SU-DHL-6 (cell line): ENCODE data around the gene ASTN1.

Experiments
- H2AFZ ChIP-seq: fragments of 200-600 bp; sonication (generic); 2 replicates; pipeline ENCODE4 v1.6.1; 2014; ENCODE audit warnings: low read depth, mild to moderate bottlenecking, moderate library complexity, mixed read lengths, antibody characterized with exemption, low read length; ENCODE audit not compliant: severe bottlenecking
- H3F3A ChIP-seq: fragments of 200-600 bp; shearing (Covaris generic); 2 replicates; pipeline ENCODE4 v1.6.0; 2016; ENCODE audit warnings: antibody characterized with exemption, mild to moderate bottlenecking; ENCODE audit not compliant: insufficient read depth
- H3K27ac ChIP-seq: fragments of 200-600 bp; sonication (generic); 2 replicates; pipeline ENCODE4 v1.5.1; 2016; ENCODE audit warnings: low read depth, mild to moderate bottlenecking, low read length, moderate library complexity, mixed read lengths
- H3K27me3 ChIP-seq: fragments of 200-600 bp; sonication (generic), shearing (Covaris generic); 2 replicates; pipeline ENCODE4 v1.6.0; 2014; ENCODE audit warnings: mild to moderate bottlenecking, low read length
- H3K36me3 ChIP-seq: fragments of 200-600 bp; sonication (generic); 2 replicates; pipeline ENCODE4 v1.6.1; 2014; ENCODE audit warnings: mild to moderate bottlenecking, low read length, mixed read lengths
- H3K4me2 ChIP-seq: fragments of 300-600, 200-600 bp; shearing (Covaris generic), sonication (generic); 2 replicates; pipeline ENCODE4 v1.6.0; 2014; ENCODE audit warnings: low read length, low read depth, mild to moderate bottlenecking; ENCODE audit not compliant: poor library complexity, severe bottlenecking
- H3K4me3 ChIP-seq: fragments of 200-600 bp; sonication (generic); 2 replicates; pipeline ENCODE4 v1.5.1; 2014; ENCODE audit warnings: antibody characterized with exemption, low read length, mild to moderate bottlenecking, mixed read lengths; ENCODE audit not compliant: insufficient read depth, poor library complexity, severe bottlenecking
- H3K79me2 ChIP-seq: fragments of 200-600 bp; sonication (generic); 2 replicates; pipeline ENCODE4 v1.6.1; 2014; ENCODE audit warnings: mild to moderate bottlenecking, low read length, moderate library complexity; ENCODE audit not compliant: insufficient read depth
- H3K9ac ChIP-seq: fragments of 200-600 bp; sonication (generic); 2 replicates; pipeline ENCODE4 v1.7.0; 2014; ENCODE audit warnings: mild to moderate bottlenecking, low read length
- H3K9me2 ChIP-seq: fragments of 200-600 bp; sonication (generic); replicated peaks from 2 replicates; pipeline ENCODE4 v1.6.1; 2014; ENCODE audit warnings: low read length; ENCODE audit not compliant: insufficient read depth
- H3K9me3 ChIP-seq: fragments of 200-600 bp; sonication (generic); 2 replicates; pipeline ENCODE4 v1.6.1; 2014; ENCODE audit warnings: low read length, mixed read lengths; ENCODE audit not compliant: insufficient read depth
- H4K20me1 ChIP-seq: fragments of 200-600 bp; sonication (generic); 2 replicates; pipeline ENCODE4 v1.6.1; 2014; ENCODE audit warnings: low read depth, mild to moderate bottlenecking, antibody characterized with exemption, low read length, moderate library complexity, mixed read lengths
- EZH2phosphoT487 ChIP-seq: fragments of 200-600 bp; sonication (generic), shearing (Covaris generic); conservative IDR thresholded peaks from 2 replicates; pipeline ENCODE4 v1.6.1; 2018; ENCODE audit warnings: mild to moderate bottlenecking, antibody characterized with exemption, low read length, moderate library complexity, mixed read lengths
- TF ChIP-seq, protein P1 (sequence below): fragments of 200-600 bp; sonication (generic); IDR thresholded peaks from one replicate; pipeline ENCODE4 v1.5.1; 2017; ENCODE audit warnings: antibody characterized with exemption, mild to moderate bottlenecking, low read length, moderate library complexity; ENCODE audit not compliant: insufficient read depth, poor library complexity, severe bottlenecking

The ASTN1 gene

DNA sequence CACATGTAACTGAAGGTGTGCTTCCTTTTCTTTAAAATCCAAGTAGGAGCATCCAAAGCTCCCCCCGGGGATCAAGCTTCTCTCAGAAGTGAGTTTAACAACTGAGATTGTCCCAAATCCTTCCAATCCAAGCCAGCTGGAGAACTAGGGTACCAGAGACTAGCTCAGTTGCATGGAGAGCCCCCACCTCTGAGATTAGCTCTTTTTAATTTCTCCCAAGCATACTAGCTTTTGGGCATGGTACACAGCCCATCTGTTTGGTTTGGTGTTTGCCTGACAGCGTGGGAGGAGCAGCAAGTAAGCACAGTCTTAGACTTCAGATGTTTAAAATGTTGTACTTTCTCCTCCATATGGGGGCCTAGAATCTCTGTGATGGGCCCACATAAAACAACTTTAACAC lies 142.8 kb downstream of the ASTN1 start:
- TF ChIP-seq, protein P1, sequence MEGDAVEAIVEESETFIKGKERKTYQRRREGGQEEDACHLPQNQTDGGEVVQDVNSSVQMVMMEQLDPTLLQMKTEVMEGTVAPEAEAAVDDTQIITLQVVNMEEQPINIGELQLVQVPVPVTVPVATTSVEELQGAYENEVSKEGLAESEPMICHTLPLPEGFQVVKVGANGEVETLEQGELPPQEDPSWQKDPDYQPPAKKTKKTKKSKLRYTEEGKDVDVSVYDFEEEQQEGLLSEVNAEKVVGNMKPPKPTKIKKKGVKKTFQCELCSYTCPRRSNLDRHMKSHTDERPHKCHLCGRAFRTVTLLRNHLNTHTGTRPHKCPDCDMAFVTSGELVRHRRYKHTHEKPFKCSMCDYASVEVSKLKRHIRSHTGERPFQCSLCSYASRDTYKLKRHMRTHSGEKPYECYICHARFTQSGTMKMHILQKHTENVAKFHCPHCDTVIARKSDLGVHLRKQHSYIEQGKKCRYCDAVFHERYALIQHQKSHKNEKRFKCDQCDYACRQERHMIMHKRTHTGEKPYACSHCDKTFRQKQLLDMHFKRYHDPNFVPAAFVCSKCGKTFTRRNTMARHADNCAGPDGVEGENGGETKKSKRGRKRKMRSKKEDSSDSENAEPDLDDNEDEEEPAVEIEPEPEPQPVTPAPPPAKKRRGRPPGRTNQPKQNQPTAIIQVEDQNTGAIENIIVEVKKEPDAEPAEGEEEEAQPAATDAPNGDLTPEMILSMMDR, result no peak
- TF ChIP-seq EZH2phosphoT487, result no peak
- Histone ChIP-seq H3K79me2 (no peaks in the 10 kb centered on the region), H4K20me1 (no peaks in the 10 kb centered on the region), H3K36me3 (no peaks in the 10 kb centered on the region), H3F3A (no peaks in the 10 kb centered on the region), H3K27ac (no peak overlapping the region), H3K9me3 (no peaks in the 10 kb centered on the region), H3K9ac (no peak overlapping the region), H2AFZ (no peak overlapping the region), H3K27me3 (no peaks in the 10 kb centered on the region), H3K9me2 (no peaks in the 10 kb centered on the region), H3K4me2 (no peak overlapping the region), H3K4me3 (no peak overlapping the region)

DNA sequence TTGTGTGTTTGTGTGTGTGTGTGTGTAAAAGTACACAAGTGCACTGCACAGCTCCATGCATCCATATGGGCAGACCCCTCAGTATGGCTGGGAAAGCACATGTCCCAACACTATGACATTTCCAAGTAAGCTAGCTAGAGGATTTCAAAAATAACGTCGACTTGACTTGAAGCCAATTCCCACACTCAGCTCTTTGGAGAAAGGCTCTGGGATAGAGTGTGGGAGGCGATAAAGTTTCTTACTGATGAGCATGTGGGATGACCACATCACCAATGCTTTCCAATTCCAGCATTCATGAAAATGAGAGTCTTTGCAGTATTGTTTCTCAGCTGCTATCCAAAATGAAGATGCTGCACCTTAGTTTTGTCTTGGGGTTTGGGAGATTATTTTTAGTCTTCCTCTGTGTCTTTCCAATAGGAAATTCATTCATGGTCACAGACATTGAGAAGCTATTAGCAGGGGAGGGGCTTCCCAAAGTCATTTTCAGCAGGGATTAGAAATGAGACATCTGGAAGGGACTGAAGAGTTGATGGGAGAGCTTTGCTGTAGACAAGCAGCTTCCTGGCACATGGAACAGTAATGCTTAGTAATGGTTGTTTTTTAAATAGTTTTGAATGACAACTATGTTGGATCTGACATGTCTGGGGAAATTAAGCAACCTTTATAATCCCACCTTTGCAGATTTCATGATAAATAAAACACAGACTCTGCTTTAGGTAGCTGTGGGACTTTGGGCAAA lies 143.5 kb downstream of the ASTN1 start:
- H4K20me1 ChIP-seq, result no peaks in the 10 kb centered on the region
- H3K4me2 ChIP-seq, result no peak overlapping the region
- H3K4me3 ChIP-seq, result no peak overlapping the region
- TF ChIP-seq, protein P1, result no peak
- TF ChIP-seq EZH2phosphoT487, result no peak
- no peaks in the 10 kb centered on the region for H3F3A ChIP-seq
- no peak overlapping the region for H3K9ac ChIP-seq
- H3K36me3 ChIP-seq, result no peaks in the 10 kb centered on the region
- no peaks in the 10 kb centered on the region for H3K9me2 ChIP-seq
- H3K27ac ChIP-seq, result no peak overlapping the region
- H3K79me2 ChIP-seq, result no peaks in the 10 kb centered on the region
- no peaks in the 10 kb centered on the region for H3K9me3 ChIP-seq
- H2AFZ ChIP-seq, result no peak overlapping the region
- no peaks in the 10 kb centered on the region for H3K27me3 ChIP-seq

DNA sequence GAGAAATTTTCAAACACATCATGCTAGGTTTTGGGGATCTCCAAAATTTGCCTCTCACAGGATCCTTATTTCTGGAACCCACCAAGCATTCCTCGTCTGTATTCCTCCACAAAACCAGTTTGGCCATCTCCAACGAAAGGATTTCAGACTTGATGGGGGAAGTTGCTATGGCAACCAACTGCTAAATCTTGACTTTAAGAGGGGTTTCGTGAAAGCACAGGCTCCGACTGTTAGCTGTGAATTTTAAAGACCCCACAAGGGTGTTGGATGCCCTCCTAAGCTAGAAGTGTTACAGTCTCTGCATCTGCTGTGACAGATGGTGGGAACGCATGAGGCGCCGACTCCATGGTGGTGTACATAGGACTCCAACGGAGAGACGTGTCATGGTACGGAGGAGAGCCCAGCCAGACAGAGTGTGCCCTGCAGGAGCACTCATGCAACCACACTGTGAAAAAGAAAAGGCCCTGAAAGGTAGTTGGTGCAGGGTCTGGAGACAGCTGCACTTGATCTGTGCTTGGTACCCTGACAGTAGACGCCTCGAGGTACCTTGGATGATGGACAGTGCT lies 147.1 kb downstream of the ASTN1 start:
- Histone ChIP-seq H3K27me3 (no peaks in the 10 kb centered on the region), H3K9me2 (no peaks in the 10 kb centered on the region)

More for the DNA sequence above, 147.1 kb downstream of the ASTN1 start:
- no peak overlapping the region for H3K4me2 ChIP-seq
- no peak for TF ChIP-seq EZH2phosphoT487
- TF ChIP-seq, protein P1, result no peak
- no peaks in the 10 kb centered on the region for H3K9me3 ChIP-seq
- no peak overlapping the region for H3K9ac ChIP-seq
- H2AFZ ChIP-seq, result no peak overlapping the region
- H3K79me2 ChIP-seq, result no peaks in the 10 kb centered on the region
- H4K20me1 ChIP-seq, result no peaks in the 10 kb centered on the region
- H3K4me3 ChIP-seq, result no peak overlapping the region
- H3K27ac ChIP-seq, result no peak overlapping the region
- no peaks in the 10 kb centered on the region for H3F3A ChIP-seq
- H3K36me3 ChIP-seq, result no peaks in the 10 kb centered on the region
